SKM-1 treated with dmso at 0.1 percent for 144 hours (cell line): Measurements from ENCODE around the gene SIM1.
A peak's percentile ranks its signal among the peaks of the same experiment; 100 is the strongest.
"Not testable (repeated sequence)": the region's sequence is repeated elsewhere in the genome, so short reads cannot be mapped to it uniquely, and the experiment has no call there.

Source experiments
- DNase-seq: peaks from one replicate; lab custom pipeline; 2025; ENCODE audit not compliant: unreplicated experiment; lab: John Stamatoyannopoulos, UW

SIM1 gene

DNA sequence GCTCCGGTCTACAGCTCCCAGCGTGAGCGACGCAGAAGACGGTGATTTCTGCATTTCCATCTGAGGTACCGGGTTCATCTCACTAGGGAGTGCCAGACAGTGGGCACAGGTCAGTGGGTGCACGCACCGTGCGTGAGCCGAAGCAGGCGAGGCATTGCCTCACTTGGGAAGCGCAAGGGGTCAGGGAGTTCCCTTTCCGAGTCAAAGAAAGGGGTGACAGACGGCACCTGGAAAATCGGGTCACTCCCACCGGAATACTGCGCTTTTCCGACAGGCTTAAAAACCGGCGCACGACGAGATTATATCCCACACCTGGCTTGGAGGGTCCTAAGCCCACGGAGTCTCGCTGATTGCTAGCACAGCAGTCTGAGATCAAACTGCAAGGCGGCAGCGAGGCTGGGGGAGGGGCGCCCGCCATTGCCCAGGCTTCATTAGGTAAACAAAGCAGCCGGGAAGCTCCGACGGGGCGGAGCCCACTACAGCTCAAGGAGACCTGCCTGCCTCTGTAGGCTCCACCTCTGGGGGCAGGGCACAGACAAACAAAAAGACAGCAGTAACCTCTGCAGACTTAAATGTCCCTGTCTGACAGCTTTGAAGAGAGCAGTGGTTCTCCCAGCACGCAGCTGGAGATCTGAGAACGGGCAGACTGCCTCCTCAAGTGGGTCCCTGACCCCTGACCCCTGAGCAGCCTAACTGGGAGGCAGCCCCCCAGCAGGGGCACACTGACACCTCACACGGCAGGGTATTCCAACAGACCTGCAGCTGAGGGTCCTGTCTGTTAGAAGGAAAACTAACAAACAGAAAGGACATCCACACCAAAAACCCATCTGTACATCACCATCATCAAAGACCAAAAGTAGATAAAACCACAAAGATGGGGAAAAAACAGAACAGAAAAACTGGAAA is 109.7 kb downstream of the SIM1 start:
- not testable (repeated sequence) for DNase-seq

GRCh38 chr6:100353276-100354015 is 111.3 kb downstream of the SIM1 start:
- DNase-seq, result no peak

DNA sequence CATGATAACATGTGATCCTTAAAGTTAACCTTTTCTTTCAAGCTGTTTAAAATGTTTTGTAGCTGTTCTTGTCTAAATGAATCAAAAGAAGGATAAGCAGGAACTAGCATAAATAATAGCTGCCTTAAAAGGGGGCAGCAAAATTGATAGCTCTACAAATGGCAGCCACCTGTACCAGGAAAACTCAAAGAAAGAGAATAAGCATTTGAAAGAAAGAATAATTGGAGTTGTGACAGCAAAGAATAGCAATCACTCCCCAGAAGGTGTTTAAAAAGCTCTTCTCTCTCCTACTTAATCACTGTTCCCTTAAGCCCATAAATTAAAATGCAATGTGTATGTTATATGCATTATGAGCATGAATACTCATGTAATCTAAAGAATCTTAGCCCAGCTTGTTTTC is 114.6 kb downstream of the SIM1 start:
- no peak for DNase-seq

DNA sequence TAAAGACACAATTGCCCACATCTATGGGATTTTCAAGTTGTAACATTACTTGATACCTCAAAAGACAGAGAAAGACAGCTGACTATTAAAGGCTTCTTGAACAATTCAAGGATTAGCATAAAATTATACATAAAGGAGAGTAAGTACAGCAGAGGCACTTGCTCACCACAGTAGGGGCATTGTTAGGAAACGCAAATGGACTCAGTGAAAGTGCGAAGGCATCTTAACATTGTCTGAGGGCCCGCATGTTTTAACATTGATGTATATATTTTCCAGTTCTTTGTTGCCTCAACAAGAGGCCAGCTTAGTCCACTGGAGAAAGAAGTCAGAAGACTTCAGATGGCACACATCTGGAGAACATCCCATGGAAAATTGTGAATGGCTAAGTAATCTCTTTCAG is 115.4 kb downstream of the SIM1 start:
- no peak for DNase-seq

DNA sequence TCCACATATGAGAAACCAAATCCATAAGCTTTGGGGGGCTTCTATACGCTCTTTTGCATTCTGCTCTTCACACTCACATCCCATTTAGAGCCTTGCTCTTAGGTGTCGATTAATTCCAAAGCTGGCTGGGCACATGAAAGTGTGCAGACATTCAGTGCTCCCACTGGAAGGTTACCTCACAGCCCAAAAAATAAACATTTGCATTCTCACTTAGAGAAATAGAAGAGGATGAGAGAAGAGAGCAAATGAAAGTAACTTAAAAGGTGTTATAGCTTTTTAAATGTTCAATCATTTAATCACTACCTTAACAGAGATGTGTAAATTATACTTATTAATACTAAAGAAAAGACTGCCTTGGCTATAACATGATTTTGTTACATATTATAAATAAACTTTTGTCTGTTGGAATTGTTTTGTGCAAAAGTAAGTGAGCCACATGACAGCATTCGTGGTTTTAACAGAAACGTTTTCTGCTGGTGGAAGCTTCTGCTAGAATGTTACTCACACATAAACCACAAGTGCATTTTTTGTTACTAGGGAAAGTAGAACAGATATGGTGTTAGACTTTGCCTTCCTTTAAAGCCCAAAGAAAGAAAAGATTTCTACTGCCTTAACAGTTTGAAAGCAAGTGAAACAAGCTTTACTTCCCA is 116.7 kb downstream of the SIM1 start:
- peak; percentile 20 for DNase-seq

DNA sequence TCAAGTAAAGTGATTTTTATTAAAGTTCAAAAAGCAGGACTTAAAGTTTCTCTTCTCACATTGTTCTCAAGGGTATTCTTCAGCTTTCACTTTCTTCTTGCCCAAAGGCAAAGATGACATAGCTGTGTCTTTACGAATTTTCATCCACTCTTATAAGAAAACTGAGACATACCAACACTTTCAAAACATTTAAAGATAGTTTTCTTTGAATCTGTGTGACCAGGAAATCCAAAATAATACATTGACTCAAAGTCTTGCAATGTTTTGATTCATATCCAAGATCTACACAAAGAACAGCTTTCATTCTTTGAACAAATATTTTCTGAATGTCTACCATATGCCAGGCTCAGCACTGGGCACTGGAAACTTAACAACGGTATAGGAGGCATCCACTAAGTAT is 117.9 kb downstream of the SIM1 start:
- DNase-seq, result no peak

GRCh38 chr6:100346203-100346602 is 118.5 kb downstream of the SIM1 start:
- DNase-seq, result no peak

GRCh38 chr6:100344761-100345160 is 120.0 kb downstream of the SIM1 start:
- no peak for DNase-seq

DNA sequence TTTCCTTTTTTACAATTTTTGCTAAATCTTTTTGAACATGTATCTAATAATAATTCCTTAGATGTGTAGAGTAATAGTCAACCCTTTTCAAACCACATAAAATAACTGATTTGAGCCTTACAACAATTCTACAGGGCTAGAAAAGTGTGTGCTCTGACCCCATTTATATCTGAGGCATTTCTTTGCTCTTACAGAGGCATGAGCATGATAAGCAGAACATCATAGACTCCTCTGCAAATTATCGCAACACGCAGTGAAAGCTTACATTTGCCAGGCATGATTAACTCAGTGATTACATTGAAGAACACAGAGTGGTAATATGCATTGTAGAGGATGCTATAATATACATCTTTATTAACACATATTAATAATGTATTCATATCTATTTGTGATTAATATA is 120.4 kb downstream of the SIM1 start:
- DNase-seq, result no peak

DNA sequence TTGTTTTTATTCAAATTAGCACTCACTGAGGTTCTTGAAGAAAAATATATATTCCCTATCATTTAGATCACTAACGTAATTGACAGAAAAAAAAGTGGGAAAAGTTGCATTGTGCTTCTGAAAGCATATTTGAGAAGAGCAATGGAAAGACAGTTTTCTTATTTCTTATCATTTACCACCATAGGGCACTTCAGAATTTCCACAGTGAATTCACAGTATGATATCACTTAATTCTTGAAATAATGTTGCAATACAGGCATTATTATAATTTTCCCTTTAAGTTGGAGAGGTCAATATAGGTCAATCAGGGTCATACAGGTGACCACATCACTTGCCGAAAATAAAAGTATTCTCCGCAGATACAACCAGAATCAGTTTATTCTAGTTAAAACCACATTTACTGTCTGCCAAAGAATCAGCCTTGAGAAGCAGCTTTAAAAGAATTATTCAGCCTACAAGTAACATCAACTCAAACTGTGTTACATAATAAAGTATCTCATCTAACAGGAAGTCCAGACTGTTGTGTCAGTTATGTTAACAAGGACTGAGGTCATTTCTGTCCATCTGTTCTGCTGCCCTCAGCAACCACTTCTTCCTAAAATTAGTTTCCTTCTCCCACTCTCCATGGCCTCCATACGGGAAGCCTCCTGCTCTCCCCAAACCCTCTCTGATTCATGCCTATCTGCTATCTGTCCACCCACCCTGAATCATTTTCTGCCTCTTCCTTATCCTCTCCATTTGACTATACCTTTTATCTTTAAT is 121.2 kb downstream of the SIM1 start:
- DNase-seq, result peak; percentile 52

DNA sequence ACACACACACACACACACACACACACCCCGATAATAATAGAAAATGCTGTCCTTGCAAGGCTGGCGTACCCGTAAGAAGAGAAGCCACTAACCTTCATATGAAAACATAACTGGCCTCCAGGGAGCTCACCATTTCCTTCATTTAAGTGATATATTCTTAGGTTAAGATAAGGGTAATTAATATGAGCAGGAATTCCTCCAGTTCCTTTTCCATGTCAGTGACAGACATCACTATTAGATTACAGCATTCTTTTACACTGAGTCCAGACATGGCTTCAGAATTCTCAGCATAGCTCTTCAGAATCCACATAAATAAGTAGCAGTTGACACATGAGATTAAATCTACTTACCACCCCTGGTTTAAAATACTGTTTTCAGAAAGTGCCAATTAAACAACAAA is 121.9 kb downstream of the SIM1 start:
- DNase-seq, result no peak

DNA sequence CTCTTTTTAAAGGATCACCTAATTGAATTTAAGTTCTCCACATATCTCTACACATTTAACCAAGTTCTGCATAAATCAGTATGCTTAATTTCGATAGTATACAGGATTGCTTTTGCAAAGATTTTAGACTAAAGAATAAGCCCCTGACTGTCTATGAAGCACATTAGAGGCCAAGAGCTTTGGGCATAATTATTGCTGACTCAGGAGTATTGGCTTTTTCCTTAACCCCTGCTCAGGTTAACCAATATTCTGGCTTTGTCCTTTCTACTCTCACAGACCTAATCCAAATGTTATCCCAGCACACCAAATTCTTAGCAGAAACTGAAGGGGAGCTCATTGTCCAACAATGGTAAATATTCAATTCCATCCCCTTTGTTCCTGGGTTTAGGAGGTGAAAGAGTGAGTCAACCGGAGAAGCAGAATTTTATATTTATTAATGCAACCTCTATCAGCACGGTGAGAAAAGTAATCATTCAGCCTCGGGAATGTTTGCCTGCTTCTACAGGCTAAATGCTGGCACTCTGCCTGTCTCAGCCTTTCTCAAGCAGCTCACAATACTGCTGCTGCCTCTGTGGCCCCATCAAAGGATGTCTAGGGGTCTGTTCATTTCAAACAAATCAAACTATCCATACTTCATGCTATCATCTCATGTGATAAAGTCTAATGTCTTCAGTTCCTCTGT is 125.0 kb downstream of the SIM1 start:
- no peak for DNase-seq

DNA sequence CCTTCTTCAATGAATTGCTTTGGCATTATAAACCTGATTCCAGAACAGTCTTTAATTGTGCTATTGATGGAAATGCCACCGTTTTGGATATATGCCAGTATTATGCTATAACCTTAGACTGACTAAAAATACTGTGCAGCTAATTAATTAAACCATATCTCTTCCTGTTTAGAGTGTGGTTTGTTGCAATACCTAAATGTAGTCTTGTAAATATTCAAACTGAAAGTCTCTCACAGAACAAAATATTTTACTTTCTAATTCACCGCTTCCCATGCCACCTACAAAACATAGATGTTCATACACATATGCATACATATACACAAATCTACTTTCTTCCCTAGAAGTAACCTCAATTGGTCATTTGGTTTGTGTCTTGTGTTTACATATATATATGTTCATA is 126.6 kb downstream of the SIM1 start:
- no peak for DNase-seq

- DNase-seq, result no peak
These were observed 127.8 kb downstream of the SIM1 start for GRCh38 chr6:100336876-100337275.

DNA sequence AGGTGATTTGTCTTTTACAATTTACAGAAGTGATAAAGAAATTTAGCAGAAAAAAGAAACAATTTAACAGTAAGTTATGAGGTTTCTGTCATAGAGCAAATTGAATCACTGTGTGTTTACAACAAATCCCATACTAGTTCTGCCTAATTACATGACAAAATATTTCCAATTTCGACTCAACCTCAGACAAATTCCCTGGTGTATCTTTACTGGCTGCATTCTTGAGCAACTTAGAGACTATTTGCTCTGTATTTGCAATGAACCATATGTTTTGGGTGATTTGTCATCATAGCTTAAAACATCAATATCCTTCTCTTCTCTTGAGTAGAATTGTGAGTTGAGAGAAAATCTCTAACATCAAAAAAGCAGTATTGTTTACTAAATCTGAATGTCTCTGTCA is 128.7 kb downstream of the SIM1 start:
- no peak for DNase-seq
